HG02943 (cell line): ENCODE results near the gene CYP3A5.

Experiments
- ATAC-seq: cut with Tn5 transposase; IDR thresholded peaks from one replicate; pipeline ENCODE4 v1.9.1; 2021; ENCODE audit warnings: mild to moderate bottlenecking, low read depth, moderate library complexity; ENCODE audit not compliant: unreplicated experiment

CYP3A5 gene

DNA sequence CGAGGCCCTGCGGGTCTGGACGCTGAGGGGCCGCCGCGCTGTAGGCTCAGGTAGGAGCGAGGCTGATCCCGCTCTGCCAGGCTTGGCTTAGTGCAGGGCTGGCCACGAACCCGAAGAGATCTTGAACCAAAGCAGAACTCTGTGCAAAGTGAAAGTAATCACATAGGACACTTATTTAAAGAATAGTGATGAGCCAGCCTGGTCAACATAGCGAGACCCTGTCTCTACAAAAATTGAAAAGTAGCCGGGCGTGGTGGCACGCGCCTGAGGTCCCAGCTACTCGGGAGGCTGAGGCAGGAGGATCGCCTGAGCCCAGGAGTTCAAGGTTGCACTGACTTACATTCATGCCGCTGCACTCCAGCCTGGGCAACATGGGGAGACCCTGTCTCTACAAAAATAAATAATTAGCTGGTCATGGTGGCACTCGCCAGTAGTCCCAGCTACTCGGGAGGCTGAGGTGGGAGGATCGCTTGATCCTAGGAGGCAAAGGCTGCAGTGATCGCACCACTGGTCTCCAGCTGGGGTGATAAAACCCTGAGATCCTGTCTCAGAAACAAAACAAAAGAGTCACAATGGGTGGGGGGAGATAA, 62.5 kb downstream of the CYP3A5 start:
- no peak for ATAC-seq

DNA sequence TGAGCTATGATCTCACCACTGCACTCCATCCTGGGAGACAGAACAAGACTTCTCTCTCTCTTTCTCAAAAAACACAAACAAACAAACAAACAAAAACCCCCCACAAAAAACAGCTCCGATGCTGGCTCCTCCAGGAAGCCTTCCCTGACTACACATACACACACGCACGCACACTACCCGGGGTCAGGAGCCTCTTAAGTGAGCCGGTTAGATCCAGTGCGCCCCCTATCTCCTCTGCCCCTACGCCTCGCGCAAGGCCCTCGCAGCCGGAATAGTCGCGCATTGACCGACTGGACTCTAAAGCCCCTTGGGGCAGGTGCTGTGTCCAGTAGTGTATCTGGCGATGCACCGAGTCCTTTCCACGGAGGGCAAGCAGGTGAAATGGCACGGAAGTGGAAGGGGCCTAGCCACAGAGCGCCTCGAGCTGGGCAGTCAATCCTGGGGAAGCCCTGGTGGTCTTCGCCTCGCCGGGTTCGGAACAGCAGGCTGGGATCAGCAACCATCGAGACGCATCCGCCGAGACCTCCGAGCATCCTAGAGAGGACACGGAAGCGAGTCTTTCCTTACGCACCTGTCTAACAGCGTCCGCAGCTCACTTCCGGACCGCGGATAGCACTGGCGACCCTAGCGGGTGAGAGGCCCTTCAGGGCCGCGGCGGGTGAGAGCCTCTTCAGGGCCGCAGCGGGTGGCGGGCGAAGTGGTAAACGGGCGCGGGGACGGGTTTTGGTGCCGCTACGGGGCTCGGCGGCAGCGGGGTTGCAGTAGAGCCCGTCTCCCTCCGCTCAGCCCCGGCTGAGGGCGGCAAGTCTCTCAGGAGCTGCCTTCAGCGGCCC, 63.2 kb downstream of the CYP3A5 start, which contains the start of gene ZSCAN25:
ZSCAN25 (plus strand) TSS at position 588 of the 833 bp plus-strand sequence. CDS start 2,661 bp downstream, outside the sequence.
- ATAC-seq: peak; percentile 94

DNA sequence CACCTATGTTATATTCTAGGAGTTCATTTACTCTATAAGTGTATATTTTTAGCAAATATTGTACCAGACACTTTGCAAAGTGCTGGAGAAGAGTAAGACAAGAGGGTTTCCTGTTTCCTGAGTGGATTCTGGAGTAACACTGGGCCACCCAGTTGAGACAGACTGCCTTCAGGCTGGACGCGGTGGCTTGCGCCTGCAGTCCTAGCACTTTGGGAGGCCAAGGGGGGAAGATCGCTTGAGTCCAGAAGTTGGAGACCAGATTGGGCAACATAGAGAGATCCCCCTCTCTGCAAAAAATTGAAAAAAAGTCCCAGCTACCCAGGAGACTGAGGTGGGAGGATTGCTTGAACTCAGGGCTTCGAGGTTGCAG, 63.8 kb downstream of the CYP3A5 start:
- no peak for ATAC-seq

DNA sequence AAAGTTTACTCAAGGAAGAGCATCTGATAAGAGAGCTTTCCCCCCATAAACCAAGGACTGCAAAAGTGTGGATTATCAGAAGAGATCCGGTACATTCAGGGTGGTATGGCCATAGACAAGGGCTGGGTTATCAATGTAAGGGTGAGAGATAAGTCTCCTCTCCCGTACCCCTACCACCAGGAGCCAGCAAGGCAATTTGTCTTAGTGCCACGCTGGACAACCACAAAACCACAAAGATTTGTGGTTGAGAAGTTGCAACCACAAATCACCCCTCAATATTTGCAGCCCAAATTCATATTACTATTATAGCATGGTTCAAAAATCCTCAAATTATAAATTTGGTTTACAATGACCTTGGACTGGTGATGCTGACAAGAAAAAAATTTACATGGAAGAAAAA, 65.3 kb downstream of the CYP3A5 start:
- ATAC-seq: no peak

DNA sequence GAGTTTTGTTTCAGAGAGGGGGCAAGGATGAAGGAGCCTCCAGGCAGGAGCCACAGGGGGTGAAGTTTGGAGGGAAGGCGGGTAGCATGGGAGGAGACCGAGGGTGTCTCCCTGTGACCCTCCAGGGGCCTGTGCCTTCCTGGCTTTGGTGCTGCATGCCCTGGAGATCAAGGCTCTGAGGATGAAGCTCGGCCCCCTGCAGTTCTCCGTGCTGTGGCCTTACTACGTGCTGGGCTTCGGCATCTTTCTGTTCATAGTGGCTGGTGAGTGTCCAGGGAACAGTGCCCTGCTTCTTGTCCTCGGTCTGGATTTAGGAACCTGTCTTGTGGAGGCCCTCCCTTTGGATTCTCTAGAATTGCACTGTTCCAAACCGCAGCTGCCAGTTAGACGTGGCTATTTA, 72.2 kb downstream of the CYP3A5 start:
- no peak for ATAC-seq

DNA sequence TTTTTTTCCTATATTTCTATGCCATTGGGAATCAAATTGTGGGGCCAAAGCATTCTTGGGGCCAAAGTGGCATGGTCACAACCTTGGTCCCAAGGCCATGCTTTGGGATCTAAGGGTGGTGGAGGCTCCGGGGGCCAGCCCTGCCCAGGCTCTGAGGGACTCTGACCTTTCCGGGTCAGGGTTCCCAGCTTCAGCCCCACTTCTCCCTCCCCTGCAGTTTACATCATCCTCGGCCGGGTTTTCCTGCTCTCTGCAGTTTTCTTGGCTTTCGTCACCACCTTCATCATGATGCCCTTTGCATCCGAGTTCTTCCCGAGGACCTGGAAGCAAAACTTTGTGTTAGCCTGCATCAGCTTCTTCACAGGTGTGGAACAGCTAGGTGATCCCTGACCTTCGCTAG, 73.3 kb downstream of the CYP3A5 start:
- no peak for ATAC-seq

DNA sequence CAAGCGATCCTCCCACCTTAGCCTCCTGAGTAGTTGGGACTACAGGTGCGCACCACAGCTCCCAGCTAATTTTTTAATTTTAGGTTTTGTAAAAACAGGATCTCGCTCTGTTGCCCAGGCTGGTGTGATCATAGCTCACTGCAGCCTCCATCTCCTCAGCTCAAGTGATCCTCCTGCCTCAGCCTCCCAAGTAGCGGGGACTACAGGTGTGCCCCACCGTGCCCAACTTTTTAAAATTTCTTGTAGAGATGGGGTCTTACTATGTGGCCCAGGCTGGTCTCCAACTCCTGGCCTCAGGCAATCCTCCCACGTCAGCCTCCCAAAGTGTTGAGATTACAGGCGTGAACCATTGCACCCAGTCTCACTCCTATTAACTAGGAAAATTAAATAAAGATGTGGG, 74.3 kb downstream of the CYP3A5 start:
- ATAC-seq: no peak

DNA sequence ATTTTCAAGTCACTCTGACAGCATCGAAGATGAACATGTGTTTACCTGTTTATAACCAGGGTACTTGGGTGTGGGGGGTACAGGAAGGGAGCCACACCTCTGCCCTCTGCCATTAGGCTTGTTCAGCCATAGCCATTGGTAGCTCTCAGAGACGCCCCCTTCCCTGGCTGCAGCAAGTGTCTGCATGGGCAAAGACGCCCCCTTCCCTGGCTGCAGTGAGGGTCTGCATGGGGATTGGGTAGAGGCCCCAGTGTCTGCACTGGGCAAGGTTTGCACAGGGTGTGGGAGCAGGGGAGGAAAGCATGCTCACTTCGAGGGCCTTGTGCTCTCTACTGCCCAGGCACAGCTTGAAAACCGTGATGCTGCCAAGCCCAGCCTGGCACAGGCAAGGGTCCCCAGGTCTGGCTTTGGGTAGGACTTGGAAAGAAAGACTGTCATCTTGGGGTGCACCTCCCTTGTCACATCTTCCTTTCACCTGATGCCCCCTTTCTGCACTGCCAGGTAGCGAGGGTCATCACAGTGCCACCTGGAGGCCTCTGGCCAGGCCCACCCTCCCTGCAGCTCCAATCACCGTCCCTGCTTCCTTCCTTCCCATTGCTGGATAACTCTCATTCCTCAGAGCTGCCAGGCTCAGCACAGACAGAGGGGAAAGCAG, 78.0 kb downstream of the CYP3A5 start:
- no peak for ATAC-seq

DNA sequence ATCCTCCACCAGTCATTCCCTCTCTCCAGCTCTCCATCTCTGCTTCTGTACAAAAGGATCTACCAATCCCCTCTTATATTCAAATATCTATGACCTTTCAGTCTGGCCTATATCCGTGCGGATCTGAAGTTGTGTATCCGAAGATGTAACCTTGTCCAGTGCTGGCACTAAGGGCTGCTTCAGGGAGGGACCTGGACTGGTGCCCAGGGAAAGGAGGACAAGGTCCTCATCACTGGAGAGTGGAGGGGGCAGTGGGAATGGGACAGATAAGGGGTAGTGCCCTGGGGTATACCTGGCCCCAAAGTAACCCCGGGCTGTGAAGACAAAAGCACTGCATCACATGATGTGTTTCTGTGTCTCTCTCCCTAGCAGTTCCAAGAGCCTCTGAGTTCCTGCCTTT, 80.0 kb downstream of the CYP3A5 start:
- no peak for ATAC-seq
